Neuronal stem cell (in vitro differentiated cells): Measurements from ENCODE around the gene TMEM101.
A peak's percentile ranks its signal among the peaks of the same experiment; 100 is the strongest.

Source experiments
- DNase-seq: peaks from one replicate; pipeline ENCODE4 v3.0.0-alpha.2; 2013; ENCODE audit warnings: low spot score
- H2AFZ ChIP-seq: one replicate; pipeline ENCODE4 v1.6.1; 2013; ENCODE audit warnings: mild to moderate bottlenecking, low read length, inconsistent platforms
- H2AK5ac ChIP-seq: 2 replicates; pipeline ENCODE4 v1.6.1; 2013; ENCODE audit warnings: low read depth, mild to moderate bottlenecking, inconsistent platforms, low read length, moderate library complexity, mixed read lengths
- H2BK120ac ChIP-seq: 2 replicates; pipeline ENCODE4 v1.6.1; 2013; ENCODE audit warnings: low read depth, mild to moderate bottlenecking, inconsistent platforms, low read length, moderate library complexity, mixed read lengths
- H2BK12ac ChIP-seq: one replicate; pipeline ENCODE4 v1.6.1; 2013; ENCODE audit warnings: low read length, inconsistent platforms
- H2BK15ac ChIP-seq: 2 replicates; pipeline ENCODE4 v1.6.1; 2013; ENCODE audit warnings: mild to moderate bottlenecking, low read length, inconsistent platforms, mixed read lengths
- H2BK5ac ChIP-seq: one replicate; pipeline ENCODE4 v1.6.1; 2013; ENCODE audit warnings: inconsistent platforms, mild to moderate bottlenecking, low read length, moderate library complexity
- H3K14ac ChIP-seq: one replicate; pipeline ENCODE4 v1.6.1; 2013; ENCODE audit warnings: low read length, inconsistent platforms
- H3K18ac ChIP-seq: 2 replicates; pipeline ENCODE4 v1.6.1; 2013; ENCODE audit warnings: low read length, inconsistent platforms
- H3K23ac ChIP-seq: 2 replicates; pipeline ENCODE4 v1.6.1; 2013; ENCODE audit warnings: low read depth, mild to moderate bottlenecking, mixed read lengths, low read length, inconsistent platforms; ENCODE audit not compliant: poor library complexity
- H3K27ac ChIP-seq: replicated peaks from 3 replicates; pipeline ENCODE4 v1.5.1; 2013; ENCODE audit warnings: low read length, inconsistent platforms
- H3K27me3 ChIP-seq, 3 experiments: 2 replicates each; pipeline ENCODE4 v1.6.1; 2013; ENCODE audit warnings: low read length in 3 of 3, mild to moderate bottlenecking in 2 of 3, inconsistent platforms in 1 of 3, low read depth in 1 of 3, mixed read lengths in 1 of 3, moderate library complexity in 1 of 3; ENCODE audit not compliant: control insufficient read depth in 3 of 3, insufficient read depth in 3 of 3
- H3K36me3 ChIP-seq, 2 donors: replicated peaks in 1 of 2; 2 replicates each; pipeline ENCODE4 v1.6.1; 2013; ENCODE audit warnings: low read length in 2 of 2; ENCODE audit not compliant: control insufficient read depth in 2 of 2, insufficient read depth in 2 of 2
- H3K4ac ChIP-seq: 2 replicates; pipeline ENCODE4 v1.6.1; 2013; ENCODE audit warnings: inconsistent platforms, mild to moderate bottlenecking, low read length, moderate library complexity
- H3K4me1 ChIP-seq, 2 donors: 1 replicate in 1 of 2; 2 replicates in 1 of 2; pipeline ENCODE4 v1.6.1; 2013; ENCODE audit warnings: low read length in 2 of 2, low read depth in 1 of 2; ENCODE audit not compliant: control insufficient read depth in 2 of 2, insufficient read depth in 1 of 2
- H3K4me2 ChIP-seq: one replicate; pipeline ENCODE4 v1.6.1; 2013; ENCODE audit warnings: mild to moderate bottlenecking, low read length, inconsistent platforms; ENCODE audit not compliant: insufficient read depth, poor library complexity, severe bottlenecking
- H3K4me3 ChIP-seq, 2 donors: 2 replicates each; pipeline ENCODE4 v1.5.1; 2013; ENCODE audit warnings: low read length in 2 of 2, mild to moderate bottlenecking in 2 of 2, inconsistent platforms in 1 of 2, moderate library complexity in 1 of 2
- H3K79me1 ChIP-seq: one replicate; pipeline ENCODE4 v1.6.1; 2013; ENCODE audit warnings: low read depth, mild to moderate bottlenecking, inconsistent platforms, low read length, moderate library complexity
- H3K9ac ChIP-seq: one replicate; pipeline ENCODE4 v1.6.1; 2013; ENCODE audit warnings: mild to moderate bottlenecking, low read depth, low read length, inconsistent platforms; ENCODE audit not compliant: poor library complexity
- H3K9me3 ChIP-seq, 2 donors: replicated peaks in 1 of 2; 2 replicates each; pipeline versions ENCODE3 to v1.6.1; 2013; ENCODE audit warnings: low read length in 2 of 2, mild to moderate bottlenecking in 2 of 2, inconsistent platforms in 1 of 2, low read depth in 1 of 2, mixed read lengths in 1 of 2, moderate library complexity in 1 of 2; ENCODE audit not compliant: control insufficient read depth in 2 of 2, insufficient read depth in 1 of 2
- H4K8ac ChIP-seq: one replicate; pipeline ENCODE4 v1.6.1; 2013; ENCODE audit warnings: low read depth, mild to moderate bottlenecking, inconsistent platforms, low read length, moderate library complexity
- H4K91ac ChIP-seq: one replicate; pipeline ENCODE4 v1.6.1; 2013; ENCODE audit warnings: low read length, low read depth, mild to moderate bottlenecking, inconsistent platforms; ENCODE audit not compliant: poor library complexity
- WGBS, 2 donors: extraction: QIAGEN DNeasy Blood & Tissue Kit; methylation state at CpG; one replicate each; pipeline ENCODE4 v1.1.7; 2013; ENCODE audit warnings: missing lambda C conversion rate in 2 of 2, mixed read lengths in 1 of 2; ENCODE audit not compliant: insufficient read length in 2 of 2, insufficient replicate concordance in 1 of 2; ENCODE audit errors: extremely low coverage in 2 of 2; 5-methylcytosine and 5-hydroxymethylcytosine counted together

The TMEM101 gene

DNA sequence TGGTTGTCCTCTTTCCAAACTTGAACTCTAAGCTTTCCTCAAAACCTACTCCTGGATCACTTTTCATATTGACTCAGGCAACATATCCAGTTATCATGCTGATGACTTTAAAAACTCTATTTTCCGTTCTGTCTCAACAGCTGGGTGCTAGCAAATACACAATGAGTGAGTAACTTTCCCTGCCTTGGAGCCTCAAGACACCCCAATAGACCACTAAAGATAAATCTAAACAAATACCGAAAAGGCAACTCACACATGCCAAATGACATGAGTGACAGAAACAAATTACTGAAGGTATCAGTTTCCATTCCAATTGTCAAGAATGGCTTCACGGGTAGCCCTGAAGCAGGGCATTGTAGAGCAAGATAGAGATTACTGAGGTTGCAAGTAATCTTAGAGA is 15.7 kb upstream of the TMEM101 start:
- Histone ChIP-seq H3K9ac (no peak overlapping the region), H3K4me1 (no peaks in the 10 kb centered on the region), H3K27ac (no peak overlapping the region), H3K18ac (no peak overlapping the region), H3K27me3 (no peaks in the 10 kb centered on the region), H4K8ac (no peak overlapping the region), H2BK5ac (no peak overlapping the region), H3K36me3 (peaks cover 25 to 61% of the 10 kb centered on the region in 2 donors), H2BK12ac (no peak overlapping the region), H4K91ac (no peak overlapping the region), H3K23ac (no peak overlapping the region), H2AK5ac (no peak overlapping the region), H3K79me1 (peaks cover 2% of the 10 kb centered on the region), H2BK120ac (no peak overlapping the region), H3K4ac (no peak overlapping the region), H2BK15ac (no peak overlapping the region), H3K4me3 (no peak overlapping the region), H3K14ac (no peak overlapping the region), H3K9me3 (peaks cover 0 to 4% of the 10 kb centered on the region in 2 donors), H3K4me2 (no peak overlapping the region), H2AFZ (no peak overlapping the region)
- DNase-seq: no peak
- WGBS, 2 donors: no CpG with 5 or more reads among the region's 3 CpGs

GRCh38 chr17:44029736-44030135 is 15.0 kb upstream of the TMEM101 start:
- peaks cover 25 to 61% of the 10 kb centered on the region in 2 donors for H3K36me3 ChIP-seq
- H3K23ac ChIP-seq: no peak overlapping the region
- no peak overlapping the region for H3K27ac ChIP-seq
- no peak overlapping the region for H2BK120ac ChIP-seq
- H2BK12ac ChIP-seq: no peak overlapping the region
- H3K14ac ChIP-seq: no peak overlapping the region
- no peak overlapping the region for H4K91ac ChIP-seq
- H2BK5ac ChIP-seq: no peak overlapping the region
- H3K27me3 ChIP-seq: no peaks in the 10 kb centered on the region
- peaks cover 0 to 4% of the 10 kb centered on the region in 2 donors for H3K9me3 ChIP-seq
- H3K4me2 ChIP-seq: no peak overlapping the region
- H3K79me1 ChIP-seq: peaks cover 2% of the 10 kb centered on the region
- no peak overlapping the region for H4K8ac ChIP-seq
- no peaks in the 10 kb centered on the region for H3K4me1 ChIP-seq
- H2AFZ ChIP-seq: no peak overlapping the region
- WGBS, 2 donors: no CpG with 5 or more reads among the region's 5 CpGs
- no peak overlapping the region for H2BK15ac ChIP-seq
- no peak overlapping the region for H3K18ac ChIP-seq
- no peak overlapping the region for H3K4ac ChIP-seq
- no peak overlapping the region for H3K9ac ChIP-seq
- no peak overlapping the region for H3K4me3 ChIP-seq
- H2AK5ac ChIP-seq: no peak overlapping the region
- DNase-seq: no peak

GRCh38 chr17:44024853-44025252 is 10.1 kb upstream of the TMEM101 start:
- Histone ChIP-seq H3K27me3 (no peaks in the 10 kb centered on the region), H3K9ac (no peak overlapping the region), H2AFZ (no peak overlapping the region), H3K4ac (no peak overlapping the region), H3K14ac (no peak overlapping the region), H4K8ac (no peak overlapping the region), H2BK120ac (no peak overlapping the region), H2BK15ac (no peak overlapping the region), H2BK12ac (no peak overlapping the region), H3K36me3 (peaks cover 13 to 42% of the 10 kb centered on the region in 2 donors), H3K79me1 (peaks cover 11% of the 10 kb centered on the region), H3K27ac (no peak overlapping the region), H3K18ac (no peak overlapping the region), H3K9me3 (no peaks in the 10 kb centered on the region), H2AK5ac (no peak overlapping the region), H3K4me3 (no peak overlapping the region), H3K23ac (no peak overlapping the region), H3K4me2 (no peak overlapping the region), H2BK5ac (no peak overlapping the region), H4K91ac (no peak overlapping the region), H3K4me1 (no peaks in the 10 kb centered on the region)
- DNase-seq: no peak
- WGBS, 2 donors: no CpG with 5 or more reads among the region's 4 CpGs

DNA sequence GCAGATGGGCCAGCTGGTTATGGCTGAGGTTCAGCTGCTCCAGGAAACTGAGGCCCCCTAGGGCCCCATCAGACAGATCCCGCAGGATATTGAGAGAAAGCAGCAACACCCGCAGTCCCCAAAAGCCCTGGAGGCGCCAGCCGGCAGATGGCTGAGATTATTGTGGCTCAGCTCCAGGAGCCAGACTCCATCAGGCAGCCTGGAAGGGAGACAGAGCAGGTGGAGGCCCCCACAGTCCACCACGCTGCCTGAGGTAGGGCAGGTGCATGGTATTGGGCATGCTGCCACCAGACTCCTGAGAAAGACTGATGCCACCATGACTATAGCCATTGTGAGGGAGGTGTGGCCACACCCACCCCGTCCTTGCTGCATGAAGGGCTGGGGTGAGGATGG is 9.5 kb upstream of the TMEM101 start:
- H4K8ac ChIP-seq: no peak overlapping the region

More for the DNA sequence above, 9.5 kb upstream of the TMEM101 start:
- H4K91ac ChIP-seq: no peak overlapping the region
- H3K4me1 ChIP-seq: no peaks in the 10 kb centered on the region
- no peak overlapping the region for H3K4me2 ChIP-seq
- no peak overlapping the region for H3K18ac ChIP-seq
- H3K4me3 ChIP-seq: no peak overlapping the region
- WGBS, 2 donors: no CpG with 5 or more reads among the region's 6 CpGs
- no peak overlapping the region for H2BK120ac ChIP-seq
- H3K36me3 ChIP-seq: peaks cover 11 to 36% of the 10 kb centered on the region in 2 donors
- no peak overlapping the region for H2BK5ac ChIP-seq
- peak overlapping the region; percentile 31 for H2BK12ac ChIP-seq
- DNase-seq: no peak
- H3K27me3 ChIP-seq: no peaks in the 10 kb centered on the region
- H2BK15ac ChIP-seq: no peak overlapping the region
- H3K79me1 ChIP-seq: peaks cover 11% of the 10 kb centered on the region
- no peak overlapping the region for H2AFZ ChIP-seq
- H3K23ac ChIP-seq: peak overlapping the region; percentile 23
- H3K9me3 ChIP-seq: no peaks in the 10 kb centered on the region
- no peak overlapping the region for H3K14ac ChIP-seq
- H3K4ac ChIP-seq: no peak overlapping the region
- no peak overlapping the region for H2AK5ac ChIP-seq
- H3K27ac ChIP-seq: no peak overlapping the region
- no peak overlapping the region for H3K9ac ChIP-seq
